WTC11 (cell line): ENCODE measurements around the gene AGAP1. TPM values are rescaled to one million over a fixed set of nuclear protein-coding genes. Genes with fewer than 3 reads are reported as not detected.

ENCODE experiments used
- ATAC-seq: fragments of 200-7000 bp; cut with Tn5 transposase; 2 replicates; pipeline ENCODE4 v1.10.0; 2021; ENCODE audit warnings: mild to moderate bottlenecking, moderate library complexity
- CTCF ChIA-PET: fragments of 300-600 bp; sonication (Branson Sonifier 250); formaldehyde crosslinking; loops from one replicate; lab custom pipeline; 2021; ENCODE audit warnings: antibody characterized with exemption; lab: Charles Lee
- POLR2A ChIA-PET: fragments of 350-600 bp; sonication (Branson Sonifier 250); formaldehyde crosslinking; loops from one replicate; lab custom pipeline; 2021; ENCODE audit warnings: antibody characterized with exemption; lab: Charles Lee
- DNase-seq: peaks from one replicate; pipeline ENCODE4 v3.0.0; 2021; ENCODE audit warnings: low spot score
- H3K27ac Mint-ChIP-seq: 2 replicates; pipeline ENCODE4 v1.8.0; 2021; ENCODE audit warnings: mixed read lengths
- H3K27me3 Mint-ChIP-seq: 2 replicates; pipeline ENCODE4 v1.8.0; 2021; ENCODE audit warnings: low read depth, mild to moderate bottlenecking, moderate library complexity, mixed read lengths
- H3K36me3 Mint-ChIP-seq: 2 replicates; pipeline ENCODE4 v1.8.0; 2021; ENCODE audit warnings: mixed read lengths
- H3K4me1 Mint-ChIP-seq: 2 replicates; pipeline ENCODE4 v1.8.0; 2022; ENCODE audit warnings: mixed read lengths
- H3K4me3 Mint-ChIP-seq: 2 replicates; pipeline ENCODE4 v1.8.0; 2021; ENCODE audit warnings: mild to moderate bottlenecking, moderate library complexity, mixed read lengths
- H3K9me3 Mint-ChIP-seq: 2 replicates; pipeline ENCODE4 v1.8.0; 2021; ENCODE audit warnings: mixed read lengths
- AR ChIP-seq: fragments of 250-450 bp; sonication (Bioruptor Pico); IDR thresholded peaks from 2 replicates; pipeline ENCODE4 v1.9.0; 2021; ENCODE audit warnings: mild to moderate bottlenecking
- ESRRA ChIP-seq: sonication (generic); formaldehyde crosslinking; IDR thresholded peaks from 2 replicates; pipeline ENCODE4 v1.8.1; 2022; ENCODE audit warnings: mild to moderate bottlenecking, missing genetic modification reagents, borderline replicate concordance
- ETV6 ChIP-seq: sonication (generic); formaldehyde crosslinking; IDR thresholded peaks from 2 replicates; pipeline ENCODE4 v1.8.1; 2022; ENCODE audit warnings: mild to moderate bottlenecking, missing genetic modification reagents
- FOXJ3 ChIP-seq: sonication (generic); formaldehyde crosslinking; IDR thresholded peaks from 2 replicates; pipeline ENCODE4 v1.9.0; 2021; ENCODE audit warnings: missing genetic modification reagents, mild to moderate bottlenecking, borderline replicate concordance
- FOXK1 ChIP-seq: sonication (generic); formaldehyde crosslinking; IDR thresholded peaks from 2 replicates; pipeline ENCODE4 v1.8.0; 2022; ENCODE audit warnings: mild to moderate bottlenecking, moderate library complexity, missing genetic modification reagents
- IRF1 ChIP-seq: sonication (generic); formaldehyde crosslinking; IDR thresholded peaks from 2 replicates; pipeline ENCODE4 v1.8.0; 2023; ENCODE audit warnings: missing genetic modification reagents
- NFATC4 ChIP-seq: fragments of 250-450 bp; sonication (Bioruptor Pico); IDR thresholded peaks from 2 replicates; pipeline ENCODE4 v1.9.0; 2021; ENCODE audit warnings: mild to moderate bottlenecking
- NFE2L1 ChIP-seq: sonication (generic); formaldehyde crosslinking; IDR thresholded peaks from 2 replicates; pipeline ENCODE4 v1.8.1; 2023; ENCODE audit warnings: missing genetic modification reagents
- NR3C1 ChIP-seq: sonication (generic); formaldehyde crosslinking; conservative IDR thresholded peaks from 2 replicates; pipeline ENCODE4 v1.8.1; 2023; ENCODE audit warnings: low read depth, mild to moderate bottlenecking, missing genetic modification reagents
- PRDM15 ChIP-seq: sonication (generic); formaldehyde crosslinking; IDR thresholded peaks from 2 replicates; pipeline ENCODE4 v1.8.0; 2022; ENCODE audit warnings: missing genetic modification reagents
- TEAD4 ChIP-seq: sonication (generic); formaldehyde crosslinking; IDR thresholded peaks from 2 replicates; pipeline ENCODE4 v1.8.0; 2022; ENCODE audit warnings: mild to moderate bottlenecking, missing genetic modification reagents
- ZNF425 ChIP-seq: fragments of 250-450 bp; sonication (Bioruptor Pico); conservative IDR thresholded peaks from 2 replicates; pipeline ENCODE4 v1.9.0; 2021; ENCODE audit warnings: mild to moderate bottlenecking
- total RNA-seq: library from RNA; stranded (reverse); gene quantifications from 3 replicates; pipeline ENCODE4 v1.2.3, GENCODE V29; 2021
- TF ChIP-seq, protein P1 (sequence below): sonication (generic); formaldehyde crosslinking; IDR thresholded peaks from 2 replicates; pipeline ENCODE4 v1.8.1; 2022; ENCODE audit warnings: mild to moderate bottlenecking, moderate library complexity, missing genetic modification reagents
- TF ChIP-seq, protein P2 (sequence below): sonication (generic); formaldehyde crosslinking; IDR thresholded peaks from 2 replicates; pipeline ENCODE4 v1.8.0; 2023; ENCODE audit warnings: mild to moderate bottlenecking, missing genetic modification reagents
- TF ChIP-seq, protein P3 (sequence below): sonication (generic); formaldehyde crosslinking; IDR thresholded peaks from 2 replicates; pipeline ENCODE4 v1.8.0; 2022; ENCODE audit warnings: mild to moderate bottlenecking, missing genetic modification reagents

Gene AGAP1
- total RNA-seq, 1 experiment from 2014 or later, result 49.3 TPM

- no peak for DNase-seq
- Mint-ChIP-seq H3K36me3 (no peaks in the 10 kb centered on the region), H3K27me3 (peaks cover 10% of the 10 kb centered on the region), H3K4me3 (no peak overlapping the region), H3K4me1 (peaks cover 34% of the 10 kb centered on the region), H3K27ac (no peak overlapping the region), H3K9me3 (peaks cover 5% of the 10 kb centered on the region; the same call in 1 of the 2 replicates)
- no peak for ATAC-seq
- POLR2A ChIA-PET, result no interaction called here
- CTCF ChIA-PET, result interaction anchor here (1.0 kb wide), 1 partner anchor 65 kb away, joined by 3 read pairs; no protein-coding TSS in a partner anchor
- TF ChIP-seq TEAD4 (CRISPR knock-in tag), result no peak
- TF ChIP-seq, protein P1, sequence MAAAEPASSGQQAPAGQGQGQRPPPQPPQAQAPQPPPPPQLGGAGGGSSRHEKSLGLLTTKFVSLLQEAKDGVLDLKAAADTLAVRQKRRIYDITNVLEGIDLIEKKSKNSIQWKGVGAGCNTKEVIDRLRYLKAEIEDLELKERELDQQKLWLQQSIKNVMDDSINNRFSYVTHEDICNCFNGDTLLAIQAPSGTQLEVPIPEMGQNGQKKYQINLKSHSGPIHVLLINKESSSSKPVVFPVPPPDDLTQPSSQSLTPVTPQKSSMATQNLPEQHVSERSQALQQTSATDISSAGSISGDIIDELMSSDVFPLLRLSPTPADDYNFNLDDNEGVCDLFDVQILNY (CRISPR knock-in tag), result no peak
Measured at GRCh38 chr2:236112466-236112865, 618.6 kb downstream of the AGAP1 start.

- no peak overlapping the region for H3K27ac Mint-ChIP-seq
- peaks cover 5% of the 10 kb centered on the region; the same call in 1 of the 2 replicates for H3K9me3 Mint-ChIP-seq
- TF ChIP-seq, protein P1 (CRISPR knock-in tag), result no peak
- TF ChIP-seq NR3C1 (CRISPR knock-in tag) (no peak), NFE2L1 (no peak), PRDM15 (CRISPR knock-in tag) (no peak), FOXK1 (no peak), AR (CRISPR knock-in tag) (no peak), ETV6 (CRISPR knock-in tag) (no peak), ESRRA (CRISPR knock-in tag) (no peak), IRF1 (no peak), TEAD4 (CRISPR knock-in tag) (no peak), FOXJ3 (CRISPR knock-in tag) (no peak), NFATC4 (no peak), ZNF425 (CRISPR knock-in tag) (no peak)
- TF ChIP-seq, protein P2, sequence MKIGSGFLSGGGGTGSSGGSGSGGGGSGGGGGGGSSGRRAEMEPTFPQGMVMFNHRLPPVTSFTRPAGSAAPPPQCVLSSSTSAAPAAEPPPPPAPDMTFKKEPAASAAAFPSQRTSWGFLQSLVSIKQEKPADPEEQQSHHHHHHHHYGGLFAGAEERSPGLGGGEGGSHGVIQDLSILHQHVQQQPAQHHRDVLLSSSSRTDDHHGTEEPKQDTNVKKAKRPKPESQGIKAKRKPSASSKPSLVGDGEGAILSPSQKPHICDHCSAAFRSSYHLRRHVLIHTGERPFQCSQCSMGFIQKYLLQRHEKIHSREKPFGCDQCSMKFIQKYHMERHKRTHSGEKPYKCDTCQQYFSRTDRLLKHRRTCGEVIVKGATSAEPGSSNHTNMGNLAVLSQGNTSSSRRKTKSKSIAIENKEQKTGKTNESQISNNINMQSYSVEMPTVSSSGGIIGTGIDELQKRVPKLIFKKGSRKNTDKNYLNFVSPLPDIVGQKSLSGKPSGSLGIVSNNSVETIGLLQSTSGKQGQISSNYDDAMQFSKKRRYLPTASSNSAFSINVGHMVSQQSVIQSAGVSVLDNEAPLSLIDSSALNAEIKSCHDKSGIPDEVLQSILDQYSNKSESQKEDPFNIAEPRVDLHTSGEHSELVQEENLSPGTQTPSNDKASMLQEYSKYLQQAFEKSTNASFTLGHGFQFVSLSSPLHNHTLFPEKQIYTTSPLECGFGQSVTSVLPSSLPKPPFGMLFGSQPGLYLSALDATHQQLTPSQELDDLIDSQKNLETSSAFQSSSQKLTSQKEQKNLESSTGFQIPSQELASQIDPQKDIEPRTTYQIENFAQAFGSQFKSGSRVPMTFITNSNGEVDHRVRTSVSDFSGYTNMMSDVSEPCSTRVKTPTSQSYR, result no peak
- TF ChIP-seq, protein P3, sequence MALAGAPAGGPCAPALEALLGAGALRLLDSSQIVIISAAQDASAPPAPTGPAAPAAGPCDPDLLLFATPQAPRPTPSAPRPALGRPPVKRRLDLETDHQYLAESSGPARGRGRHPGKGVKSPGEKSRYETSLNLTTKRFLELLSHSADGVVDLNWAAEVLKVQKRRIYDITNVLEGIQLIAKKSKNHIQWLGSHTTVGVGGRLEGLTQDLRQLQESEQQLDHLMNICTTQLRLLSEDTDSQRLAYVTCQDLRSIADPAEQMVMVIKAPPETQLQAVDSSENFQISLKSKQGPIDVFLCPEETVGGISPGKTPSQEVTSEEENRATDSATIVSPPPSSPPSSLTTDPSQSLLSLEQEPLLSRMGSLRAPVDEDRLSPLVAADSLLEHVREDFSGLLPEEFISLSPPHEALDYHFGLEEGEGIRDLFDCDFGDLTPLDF (CRISPR knock-in tag), result no peak
- no peaks in the 10 kb centered on the region for H3K36me3 Mint-ChIP-seq
- peaks cover 15% of the 10 kb centered on the region for H3K27me3 Mint-ChIP-seq
- CTCF ChIA-PET, result no interaction called here
- POLR2A ChIA-PET, result no interaction called here
- no peak for ATAC-seq
- no peak for DNase-seq
- peaks cover 33% of the 10 kb centered on the region for H3K4me1 Mint-ChIP-seq
- H3K4me3 Mint-ChIP-seq, result no peak overlapping the region
Measured at GRCh38 chr2:236113425-236113824, 619.6 kb downstream of the AGAP1 start.
